WTC11 (cell line): ENCODE measurements around the gene ATF4. TPM values are rescaled to one million over a fixed set of nuclear protein-coding genes. Genes with fewer than 3 reads are reported as not detected.

ENCODE experiments used
- ATAC-seq: fragments of 200-7000 bp; cut with Tn5 transposase; 2 replicates; pipeline ENCODE4 v1.10.0; 2021; ENCODE audit warnings: mild to moderate bottlenecking, moderate library complexity
- CTCF ChIA-PET: fragments of 300-600 bp; sonication (Branson Sonifier 250); formaldehyde crosslinking; loops from one replicate; lab custom pipeline; 2021; ENCODE audit warnings: antibody characterized with exemption; lab: Charles Lee
- POLR2A ChIA-PET: fragments of 350-600 bp; sonication (Branson Sonifier 250); formaldehyde crosslinking; loops from one replicate; lab custom pipeline; 2021; ENCODE audit warnings: antibody characterized with exemption; lab: Charles Lee
- DNase-seq: peaks from one replicate; pipeline ENCODE4 v3.0.0; 2021; ENCODE audit warnings: low spot score
- H3K27ac Mint-ChIP-seq: 2 replicates; pipeline ENCODE4 v1.8.0; 2021; ENCODE audit warnings: mixed read lengths
- H3K27me3 Mint-ChIP-seq: 2 replicates; pipeline ENCODE4 v1.8.0; 2021; ENCODE audit warnings: low read depth, mild to moderate bottlenecking, moderate library complexity, mixed read lengths
- H3K36me3 Mint-ChIP-seq: 2 replicates; pipeline ENCODE4 v1.8.0; 2021; ENCODE audit warnings: mixed read lengths
- H3K4me1 Mint-ChIP-seq: 2 replicates; pipeline ENCODE4 v1.8.0; 2022; ENCODE audit warnings: mixed read lengths
- H3K4me3 Mint-ChIP-seq: 2 replicates; pipeline ENCODE4 v1.8.0; 2021; ENCODE audit warnings: mild to moderate bottlenecking, moderate library complexity, mixed read lengths
- H3K9me3 Mint-ChIP-seq: 2 replicates; pipeline ENCODE4 v1.8.0; 2021; ENCODE audit warnings: mixed read lengths
- ATF1 ChIP-seq: sonication (generic); formaldehyde crosslinking; IDR thresholded peaks from 2 replicates; pipeline ENCODE4 v1.8.1; 2023; ENCODE audit warnings: mild to moderate bottlenecking, moderate library complexity, missing genetic modification reagents
- ATF3 ChIP-seq: sonication (generic); formaldehyde crosslinking; conservative IDR thresholded peaks from 2 replicates; pipeline ENCODE4 v1.8.1; 2022; ENCODE audit warnings: mild to moderate bottlenecking, missing genetic modification reagents
- ELF4 ChIP-seq: sonication (generic); formaldehyde crosslinking; IDR thresholded peaks from 2 replicates; pipeline ENCODE4 v1.8.1; 2022; ENCODE audit warnings: low read depth, mild to moderate bottlenecking, moderate library complexity, missing genetic modification reagents
- ESRRA ChIP-seq: sonication (generic); formaldehyde crosslinking; IDR thresholded peaks from 2 replicates; pipeline ENCODE4 v1.8.1; 2022; ENCODE audit warnings: mild to moderate bottlenecking, missing genetic modification reagents, borderline replicate concordance
- FOXJ3 ChIP-seq: sonication (generic); formaldehyde crosslinking; IDR thresholded peaks from 2 replicates; pipeline ENCODE4 v1.9.0; 2021; ENCODE audit warnings: missing genetic modification reagents, mild to moderate bottlenecking, borderline replicate concordance
- GRHL2 ChIP-seq: fragments of 250-450 bp; sonication (Bioruptor Pico); IDR thresholded peaks from 2 replicates; pipeline ENCODE4 v1.8.0; 2022; ENCODE audit warnings: mild to moderate bottlenecking, moderate library complexity; ENCODE audit not compliant: insufficient replicate concordance, severe bottlenecking
- HMGA2 ChIP-seq: fragments of 250-450 bp; sonication (Bioruptor Pico); IDR thresholded peaks from 2 replicates; pipeline ENCODE4 v1.4.0; 2021; ENCODE audit warnings: mild to moderate bottlenecking, moderate library complexity
- MXD4 ChIP-seq: fragments of 250-450 bp; sonication (Bioruptor Pico); IDR thresholded peaks from 2 replicates; pipeline ENCODE4 v1.8.0; 2021; ENCODE audit warnings: mild to moderate bottlenecking, moderate library complexity, borderline replicate concordance
- NFYB ChIP-seq: sonication (generic); formaldehyde crosslinking; conservative IDR thresholded peaks from 2 replicates; pipeline ENCODE4 v1.8.0; 2022; ENCODE audit warnings: low read depth, missing genetic modification reagents
- NR1H2 ChIP-seq: sonication (generic); formaldehyde crosslinking; IDR thresholded peaks from 2 replicates; pipeline ENCODE4 v1.9.0; 2021; ENCODE audit warnings: mild to moderate bottlenecking, moderate library complexity, missing genetic modification reagents
- PREB ChIP-seq: sonication (generic); formaldehyde crosslinking; IDR thresholded peaks from 2 replicates; pipeline ENCODE4 v1.8.1; 2022; ENCODE audit warnings: mild to moderate bottlenecking, missing genetic modification reagents, moderate library complexity, borderline replicate concordance
- STAT6 ChIP-seq: sonication (generic); formaldehyde crosslinking; conservative IDR thresholded peaks from 2 replicates; pipeline ENCODE4 v1.8.1; 2023; ENCODE audit warnings: mild to moderate bottlenecking, low read depth, missing genetic modification reagents, moderate library complexity
- TEAD1 ChIP-seq: sonication (generic); formaldehyde crosslinking; IDR thresholded peaks from 2 replicates; pipeline ENCODE4 v1.8.0; 2022; ENCODE audit warnings: mild to moderate bottlenecking, missing genetic modification reagents
- ZNF232 ChIP-seq: sonication (generic); formaldehyde crosslinking; IDR thresholded peaks from 2 replicates; pipeline ENCODE4 v1.8.0; 2022; ENCODE audit warnings: mild to moderate bottlenecking, missing genetic modification reagents
- ZNF281 ChIP-seq: sonication (generic); formaldehyde crosslinking; IDR thresholded peaks from 2 replicates; pipeline ENCODE4 v1.8.0; 2023; ENCODE audit warnings: mild to moderate bottlenecking, missing genetic modification reagents
- total RNA-seq: library from RNA; stranded (reverse); gene quantifications from 3 replicates; pipeline ENCODE4 v1.2.3, GENCODE V29; 2021
- TF ChIP-seq, protein P1 (sequence below): sonication (generic); formaldehyde crosslinking; IDR thresholded peaks from 2 replicates; pipeline ENCODE4 v1.8.0; 2022; ENCODE audit warnings: missing genetic modification reagents
- TF ChIP-seq, protein P2 (sequence below): sonication (generic); formaldehyde crosslinking; IDR thresholded peaks from 2 replicates; pipeline ENCODE4 v1.8.0; 2023; ENCODE audit warnings: missing genetic modification reagents, mild to moderate bottlenecking, borderline replicate concordance

Gene ATF4
- total RNA-seq, 1 experiment from 2014 or later = 460 TPM

- no peak for DNase-seq
- CTCF ChIA-PET = interaction anchor here (0.6 to 3.0 kb wide), 6 partner anchors 22 to 488 kb away, joined by 3 to 17 read pairs (median 5); partner anchors contain the start of gene MIEF1
- H3K27me3 Mint-ChIP-seq = peaks cover 3% of the 10 kb centered on the region; the same call in 1 of the 2 replicates
- H3K9me3 Mint-ChIP-seq = no peaks in the 10 kb centered on the region
- no peak overlapping the region for H3K4me3 Mint-ChIP-seq
- TF ChIP-seq HMGA2 (CRISPR knock-in tag) = no peak
- no peak for TF ChIP-seq ELF4 (CRISPR knock-in tag)
- no peak for TF ChIP-seq ZNF281 (CRISPR knock-in tag)
- TF ChIP-seq ESRRA = no peak
- TF ChIP-seq, all 79 proteins: peak for 0
- Mint-ChIP-seq H3K36me3 (peaks cover 4% of the 10 kb centered on the region; the same call in 1 of the 2 replicates), H3K4me1 (peaks cover 37% of the 10 kb centered on the region), H3K27ac (no peak overlapping the region)
- ATAC-seq = no peak
- POLR2A ChIA-PET = no interaction called here
Observed at GRCh38 chr22:39536711-39537110, 16.3 kb downstream of the ATF4 start.

- peaks cover 31% of the 10 kb centered on the region for H3K4me1 Mint-ChIP-seq
- CTCF ChIA-PET = interaction anchor here (1.0 to 1.5 kb wide), 2 partner anchors 9 to 14 kb away, joined by 3 read pairs; no protein-coding TSS in a partner anchor
- no peak for DNase-seq
- peaks cover 3% of the 10 kb centered on the region; the same call in 1 of the 2 replicates for H3K27me3 Mint-ChIP-seq
- H3K27ac Mint-ChIP-seq = no peak overlapping the region
- H3K36me3 Mint-ChIP-seq = no peaks in the 10 kb centered on the region
- H3K9me3 Mint-ChIP-seq = no peaks in the 10 kb centered on the region
- no peak for ATAC-seq
- POLR2A ChIA-PET = no interaction called here
- no peak overlapping the region for H3K4me3 Mint-ChIP-seq
- TF ChIP-seq ATF3 (no peak), NR1H2 (CRISPR knock-in tag) (no peak), PREB (CRISPR knock-in tag) (no peak), NFYB (CRISPR knock-in tag) (no peak), ZNF232 (CRISPR knock-in tag) (no peak), FOXJ3 (CRISPR knock-in tag) (no peak), STAT6 (no peak), ELF4 (CRISPR knock-in tag) (no peak), TEAD1 (CRISPR knock-in tag) (no peak), GRHL2 (no peak), ATF1 (CRISPR knock-in tag) (no peak), MXD4 (CRISPR knock-in tag) (no peak)
- TF ChIP-seq, protein P1, sequence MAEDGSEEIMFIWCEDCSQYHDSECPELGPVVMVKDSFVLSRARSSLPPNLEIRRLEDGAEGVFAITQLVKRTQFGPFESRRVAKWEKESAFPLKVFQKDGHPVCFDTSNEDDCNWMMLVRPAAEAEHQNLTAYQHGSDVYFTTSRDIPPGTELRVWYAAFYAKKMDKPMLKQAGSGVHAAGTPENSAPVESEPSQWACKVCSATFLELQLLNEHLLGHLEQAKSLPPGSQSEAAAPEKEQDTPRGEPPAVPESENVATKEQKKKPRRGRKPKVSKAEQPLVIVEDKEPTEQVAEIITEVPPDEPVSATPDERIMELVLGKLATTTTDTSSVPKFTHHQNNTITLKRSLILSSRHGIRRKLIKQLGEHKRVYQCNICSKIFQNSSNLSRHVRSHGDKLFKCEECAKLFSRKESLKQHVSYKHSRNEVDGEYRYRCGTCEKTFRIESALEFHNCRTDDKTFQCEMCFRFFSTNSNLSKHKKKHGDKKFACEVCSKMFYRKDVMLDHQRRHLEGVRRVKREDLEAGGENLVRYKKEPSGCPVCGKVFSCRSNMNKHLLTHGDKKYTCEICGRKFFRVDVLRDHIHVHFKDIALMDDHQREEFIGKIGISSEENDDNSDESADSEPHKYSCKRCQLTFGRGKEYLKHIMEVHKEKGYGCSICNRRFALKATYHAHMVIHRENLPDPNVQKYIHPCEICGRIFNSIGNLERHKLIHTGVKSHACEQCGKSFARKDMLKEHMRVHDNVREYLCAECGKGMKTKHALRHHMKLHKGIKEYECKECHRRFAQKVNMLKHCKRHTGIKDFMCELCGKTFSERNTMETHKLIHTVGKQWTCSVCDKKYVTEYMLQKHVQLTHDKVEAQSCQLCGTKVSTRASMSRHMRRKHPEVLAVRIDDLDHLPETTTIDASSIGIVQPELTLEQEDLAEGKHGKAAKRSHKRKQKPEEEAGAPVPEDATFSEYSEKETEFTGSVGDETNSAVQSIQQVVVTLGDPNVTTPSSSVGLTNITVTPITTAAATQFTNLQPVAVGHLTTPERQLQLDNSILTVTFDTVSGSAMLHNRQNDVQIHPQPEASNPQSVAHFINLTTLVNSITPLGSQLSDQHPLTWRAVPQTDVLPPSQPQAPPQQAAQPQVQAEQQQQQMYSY = no peak
- TF ChIP-seq, protein P2, sequence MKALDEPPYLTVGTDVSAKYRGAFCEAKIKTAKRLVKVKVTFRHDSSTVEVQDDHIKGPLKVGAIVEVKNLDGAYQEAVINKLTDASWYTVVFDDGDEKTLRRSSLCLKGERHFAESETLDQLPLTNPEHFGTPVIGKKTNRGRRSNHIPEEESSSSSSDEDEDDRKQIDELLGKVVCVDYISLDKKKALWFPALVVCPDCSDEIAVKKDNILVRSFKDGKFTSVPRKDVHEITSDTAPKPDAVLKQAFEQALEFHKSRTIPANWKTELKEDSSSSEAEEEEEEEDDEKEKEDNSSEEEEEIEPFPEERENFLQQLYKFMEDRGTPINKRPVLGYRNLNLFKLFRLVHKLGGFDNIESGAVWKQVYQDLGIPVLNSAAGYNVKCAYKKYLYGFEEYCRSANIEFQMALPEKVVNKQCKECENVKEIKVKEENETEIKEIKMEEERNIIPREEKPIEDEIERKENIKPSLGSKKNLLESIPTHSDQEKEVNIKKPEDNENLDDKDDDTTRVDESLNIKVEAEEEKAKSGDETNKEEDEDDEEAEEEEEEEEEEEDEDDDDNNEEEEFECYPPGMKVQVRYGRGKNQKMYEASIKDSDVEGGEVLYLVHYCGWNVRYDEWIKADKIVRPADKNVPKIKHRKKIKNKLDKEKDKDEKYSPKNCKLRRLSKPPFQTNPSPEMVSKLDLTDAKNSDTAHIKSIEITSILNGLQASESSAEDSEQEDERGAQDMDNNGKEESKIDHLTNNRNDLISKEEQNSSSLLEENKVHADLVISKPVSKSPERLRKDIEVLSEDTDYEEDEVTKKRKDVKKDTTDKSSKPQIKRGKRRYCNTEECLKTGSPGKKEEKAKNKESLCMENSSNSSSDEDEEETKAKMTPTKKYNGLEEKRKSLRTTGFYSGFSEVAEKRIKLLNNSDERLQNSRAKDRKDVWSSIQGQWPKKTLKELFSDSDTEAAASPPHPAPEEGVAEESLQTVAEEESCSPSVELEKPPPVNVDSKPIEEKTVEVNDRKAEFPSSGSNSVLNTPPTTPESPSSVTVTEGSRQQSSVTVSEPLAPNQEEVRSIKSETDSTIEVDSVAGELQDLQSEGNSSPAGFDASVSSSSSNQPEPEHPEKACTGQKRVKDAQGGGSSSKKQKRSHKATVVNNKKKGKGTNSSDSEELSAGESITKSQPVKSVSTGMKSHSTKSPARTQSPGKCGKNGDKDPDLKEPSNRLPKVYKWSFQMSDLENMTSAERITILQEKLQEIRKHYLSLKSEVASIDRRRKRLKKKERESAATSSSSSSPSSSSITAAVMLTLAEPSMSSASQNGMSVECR (CRISPR knock-in tag) = no peak
Observed at GRCh38 chr22:39537975-39538374, 17.6 kb downstream of the ATF4 start.
